Measurements from ENCODE around the gene THEMIS. TPM values are rescaled to one million over a fixed set of nuclear protein-coding genes. Genes with fewer than 3 reads are reported as not detected.

THEMIS gene
- total RNA-seq, 1 donor from 2014 or later: not detected

- no peak for DNase-seq (ENCODE audit: low spot score)
- no peak overlapping the region for H3K4me3 ChIP-seq
- H3K4me1 ChIP-seq: no peaks in the 10 kb centered on the region
- H3K9me3 ChIP-seq (ENCODE audit: low read depth): no peaks in the 10 kb centered on the region
- H3K4me2 ChIP-seq: no peak overlapping the region
- H3K27me3 Mint-ChIP-seq (ENCODE audit: insufficient read depth, low read depth): peaks cover 5% of the 10 kb centered on the region
- no peaks in the 10 kb centered on the region for H3K27me3 ChIP-seq
- no peaks in the 10 kb centered on the region for H3K79me2 ChIP-seq (ENCODE audit: low read depth)
- H3K36me3 Mint-ChIP-seq: no peaks in the 10 kb centered on the region
- peaks cover 4% of the 10 kb centered on the region for H3K9me3 Mint-ChIP-seq
- H3K4me3 Mint-ChIP-seq: no peak overlapping the region
- H3K4me1 Mint-ChIP-seq: no peaks in the 10 kb centered on the region
- H2AFZ ChIP-seq (replicated peaks): no peak overlapping the region
- H3F3A ChIP-seq (ENCODE audit: low read depth): no peaks in the 10 kb centered on the region
- no peak for TF ChIP-seq CTCF (IDR thresholded peaks at IDR 0.05)
- no peak for TF ChIP-seq EZH2 (IDR thresholded peaks at IDR 0.05)
- no peak for TF ChIP-seq EZH2phosphoT487 (IDR thresholded peaks at IDR 0.05)
- H4K20me1 ChIP-seq (ENCODE audit: low read depth): no peaks in the 10 kb centered on the region
- no peak overlapping the region for H3K9ac ChIP-seq
- no peak overlapping the region for H3K27ac ChIP-seq
- H3K36me3 ChIP-seq: no peaks in the 10 kb centered on the region
- no peak overlapping the region for H3K27ac Mint-ChIP-seq
Observed at GRCh38 chr6:127686084-127686483, 214.8 kb downstream of the THEMIS start.

DNA sequence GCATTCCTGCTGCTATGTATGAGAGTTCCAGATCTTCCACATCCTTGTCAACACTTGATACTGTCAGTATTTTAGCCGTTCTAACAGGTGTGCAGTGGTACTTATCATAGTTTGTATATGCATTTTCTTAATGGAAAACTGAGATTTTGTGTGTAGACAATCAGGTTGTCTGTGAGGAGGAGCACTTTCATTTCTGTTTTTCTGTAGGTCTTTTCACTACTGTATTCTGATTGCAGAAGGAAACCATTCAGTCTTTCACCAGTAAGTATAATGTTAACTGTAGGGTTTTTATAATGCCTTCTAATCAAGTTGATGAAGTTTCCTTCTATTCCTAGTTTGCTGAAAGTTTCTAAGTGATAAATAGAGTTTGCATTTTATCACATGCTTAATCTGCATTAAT, 216.4 kb downstream of the THEMIS start:
- peaks cover 5% of the 10 kb centered on the region for H3K27me3 Mint-ChIP-seq (ENCODE audit: insufficient read depth, low read depth)
- no peaks in the 10 kb centered on the region for H3K36me3 Mint-ChIP-seq
- Histone ChIP-seq H3K4me1 (no peaks in the 10 kb centered on the region), H3K4me2 (no peak overlapping the region), H3F3A (ENCODE audit: low read depth) (no peaks in the 10 kb centered on the region), H4K20me1 (ENCODE audit: low read depth) (no peaks in the 10 kb centered on the region), H3K9ac (no peak overlapping the region), H3K27ac (no peak overlapping the region), H3K4me3 (no peak overlapping the region), H3K9me3 (ENCODE audit: low read depth) (no peaks in the 10 kb centered on the region), H3K27me3 (no peaks in the 10 kb centered on the region), H3K79me2 (ENCODE audit: low read depth) (no peaks in the 10 kb centered on the region), H3K36me3 (no peaks in the 10 kb centered on the region), H2AFZ (replicated peaks) (no peak overlapping the region)
- H3K4me1 Mint-ChIP-seq: no peaks in the 10 kb centered on the region
- DNase-seq (ENCODE audit: low spot score): no peak
- H3K27ac Mint-ChIP-seq: no peak overlapping the region
- TF ChIP-seq CTCF (IDR thresholded peaks at IDR 0.05): no peak
- TF ChIP-seq EZH2phosphoT487 (IDR thresholded peaks at IDR 0.05): no peak
- no peak for TF ChIP-seq EZH2 (IDR thresholded peaks at IDR 0.05)
- peaks cover 4% of the 10 kb centered on the region for H3K9me3 Mint-ChIP-seq
- H3K4me3 Mint-ChIP-seq: no peak overlapping the region

Small RNA genes lying within 50 kb of the gene (small RNA-seq; reads per million reads assigned to genes)
- not detected for gene MRPS17P5
